NCI-H2107 treated with DMSO at 0.1 percent for 48 hours (cell line): ENCODE data around the gene TTC28.

Source experiments
- DNase-seq: peaks from one replicate; lab custom pipeline; 2025; ENCODE audit not compliant: unreplicated experiment; lab: John Stamatoyannopoulos, UW

TTC28 gene

GRCh38 chr22:27952779-27953178 lies 726.9 kb downstream of the TTC28 start:
- DNase-seq = no peak

- DNase-seq = no peak
These were observed 727.5 kb downstream of the TTC28 start for GRCh38 chr22:27952091-27952490.

GRCh38 chr22:27949421-27949820 lies 730.2 kb downstream of the TTC28 start:
- no peak for DNase-seq

- no peak for DNase-seq
These were observed 731.1 kb downstream of the TTC28 start for GRCh38 chr22:27948569-27948968.

GRCh38 chr22:27947448-27947847 lies 732.2 kb downstream of the TTC28 start:
- no peak for DNase-seq

- no peak for DNase-seq
These were observed 738.5 kb downstream of the TTC28 start for GRCh38 chr22:27941143-27941542.

GRCh38 chr22:27937453-27937852 lies 742.2 kb downstream of the TTC28 start:
- no peak for DNase-seq

- DNase-seq = no peak
These were observed 743.7 kb downstream of the TTC28 start for GRCh38 chr22:27935897-27936296.

GRCh38 chr22:27934069-27934468 lies 745.6 kb downstream of the TTC28 start:
- no peak for DNase-seq

GRCh38 chr22:27933186-27933983 lies 746.3 kb downstream of the TTC28 start:
- no peak for DNase-seq

- DNase-seq = no peak
These were observed 749.1 kb downstream of the TTC28 start for GRCh38 chr22:27930331-27931060.
